GM23338 (cell line): Measurements from ENCODE around the gene CCDC57.

Source experiments
- CREB1 ChIP-seq: fragments of 250-450 bp; sonication (Bioruptor Pico); IDR thresholded peaks from 2 replicates; pipeline ENCODE4 v1.5.0; 2020; ENCODE audit warnings: low read depth, mild to moderate bottlenecking, moderate library complexity
- CTCF ChIP-seq, 2 experiments: fragments of 200-600 bp in 1 of 2; sonication (generic) in 1 of 2; conservative IDR thresholded peaks; 2 replicates each; pipeline versions ENCODE4 v1.5.1 to v1.6.1; 2016 to 2017; ENCODE audit warnings: antibody characterized with exemption in 2 of 2, low read depth in 2 of 2, mild to moderate bottlenecking in 2 of 2, moderate library complexity in 1 of 2
- EZH2 ChIP-seq: fragments of 200-600 bp; sonication (generic); IDR thresholded peaks from one replicate; pipeline ENCODE4 v1.8.0; 2017; ENCODE audit warnings: antibody characterized with exemption, mild to moderate bottlenecking, low read depth; ENCODE audit not compliant: unreplicated experiment
- EZH2phosphoT487 ChIP-seq: fragments of 200-600 bp; sonication (generic); IDR thresholded peaks from one replicate; pipeline ENCODE4 v1.8.1; 2018; ENCODE audit warnings: antibody characterized with exemption; ENCODE audit not compliant: unreplicated experiment
- NANOG ChIP-seq: IDR thresholded peaks from 2 replicates; pipeline ENCODE4 v1.6.1; 2016; ENCODE audit warnings: antibody characterized with exemption, borderline replicate concordance
- POLR2AphosphoS5 ChIP-seq: IDR thresholded peaks from 2 replicates; pipeline ENCODE4 v1.6.1; 2016; ENCODE audit warnings: antibody characterized with exemption, low read depth
- REST ChIP-seq: IDR thresholded peaks from one replicate; pipeline ENCODE4 v1.6.1; 2018; ENCODE audit warnings: antibody characterized with exemption; ENCODE audit not compliant: unreplicated experiment
- TF ChIP-seq, protein P1 (sequence below): IDR thresholded peaks from 2 replicates; pipeline ENCODE4 v1.6.1; 2016; ENCODE audit warnings: antibody characterized with exemption

DNA sequence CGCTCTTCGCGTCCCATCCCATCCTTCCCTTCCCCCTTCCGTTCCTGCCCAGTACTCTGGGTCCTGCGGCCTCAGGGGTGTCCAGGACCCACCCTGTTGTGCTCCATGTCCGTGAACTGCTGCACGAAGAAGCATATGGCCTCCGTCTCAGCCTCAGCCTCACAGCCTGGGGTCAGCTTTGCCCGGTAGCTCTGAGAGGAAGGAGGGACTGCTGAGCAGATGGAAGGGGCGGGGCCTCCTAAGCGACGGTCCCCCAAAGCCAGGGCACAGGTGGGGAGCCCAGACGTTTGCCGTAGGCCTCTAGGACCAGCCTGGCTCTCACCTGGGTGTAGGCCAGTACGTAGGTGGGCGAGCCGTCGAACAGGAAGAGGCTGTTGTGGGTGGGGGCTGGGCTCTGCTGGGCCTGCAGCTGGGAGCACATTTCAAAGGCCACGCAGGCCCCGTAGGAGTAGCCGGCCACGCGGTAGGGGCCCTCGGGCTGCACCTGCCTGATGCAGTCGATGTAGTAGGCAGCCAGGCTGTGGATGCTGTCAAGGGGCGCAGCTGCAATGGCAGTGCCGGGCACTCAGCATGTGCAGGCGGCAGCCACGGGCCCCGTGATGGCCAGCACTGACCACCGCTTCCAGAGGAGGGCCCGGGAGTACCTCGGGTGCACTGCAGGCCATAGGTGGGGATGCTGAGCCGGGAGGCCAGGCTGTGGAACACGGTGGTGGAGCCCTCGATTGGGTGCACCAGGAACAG, 132.4 kb downstream of the CCDC57 start:
- TF ChIP-seq CTCF (conservative IDR thresholded peaks at IDR 0.05; ENCODE audit: low read depth in 2 of 2) (no peak), POLR2AphosphoS5 (no peak), EZH2 (no peak), CREB1 (CRISPR knock-in tag) (no peak), EZH2phosphoT487 (no peak), REST (no peak), NANOG (no peak)
- TF ChIP-seq, protein P1, sequence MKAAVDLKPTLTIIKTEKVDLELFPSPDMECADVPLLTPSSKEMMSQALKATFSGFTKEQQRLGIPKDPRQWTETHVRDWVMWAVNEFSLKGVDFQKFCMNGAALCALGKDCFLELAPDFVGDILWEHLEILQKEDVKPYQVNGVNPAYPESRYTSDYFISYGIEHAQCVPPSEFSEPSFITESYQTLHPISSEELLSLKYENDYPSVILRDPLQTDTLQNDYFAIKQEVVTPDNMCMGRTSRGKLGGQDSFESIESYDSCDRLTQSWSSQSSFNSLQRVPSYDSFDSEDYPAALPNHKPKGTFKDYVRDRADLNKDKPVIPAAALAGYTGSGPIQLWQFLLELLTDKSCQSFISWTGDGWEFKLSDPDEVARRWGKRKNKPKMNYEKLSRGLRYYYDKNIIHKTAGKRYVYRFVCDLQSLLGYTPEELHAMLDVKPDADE: no peak
